ENCODE results near the gene FABP6. TPM values are rescaled to one million over a fixed set of nuclear protein-coding genes. Genes with fewer than 3 reads are reported as not detected.

The FABP6 gene
- total RNA-seq, 1 donor from 2014 or later: 7.7 TPM

DNA sequence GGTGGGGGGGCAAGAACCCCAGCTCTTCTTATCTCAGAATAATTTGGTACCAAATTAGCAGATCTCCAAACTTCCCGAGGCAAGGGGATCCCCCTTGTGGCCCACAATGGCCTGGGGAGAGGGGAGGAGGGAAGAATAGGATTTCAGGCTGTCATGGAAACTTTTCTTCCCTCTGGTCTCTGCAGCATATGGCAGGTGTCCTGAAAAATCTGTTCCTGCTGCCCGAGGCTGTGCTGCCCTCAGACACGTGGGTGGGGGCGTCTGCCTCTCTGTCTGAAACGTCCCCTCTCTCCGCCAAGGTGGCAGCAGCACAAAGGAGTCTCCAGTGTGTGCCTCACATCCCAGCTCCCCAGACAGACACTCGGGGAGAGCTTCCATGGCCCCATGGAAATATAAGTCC, 49.0 kb downstream of the FABP6 start:
- DNase-seq: peak; percentile 60
- Mint-ChIP-seq H3K36me3 (ENCODE audit: unreplicated experiment) (peaks cover 9% of the 10 kb centered on the region), H3K4me3 (ENCODE audit: unreplicated experiment) (peak overlapping the region; percentile 69), H3K9me3 (ENCODE audit: unreplicated experiment) (peaks cover 17% of the 10 kb centered on the region), H3K27me3 (ENCODE audit: unreplicated experiment) (peaks cover 7% of the 10 kb centered on the region), H3K4me1 (ENCODE audit: low read depth, unreplicated experiment) (peaks cover 55% of the 10 kb centered on the region), H3K27ac (ENCODE audit: unreplicated experiment) (peak overlapping the region; percentile 99)
- TF ChIP-seq CTCF (IDR thresholded peaks at IDR 0.05; ENCODE audit: partially characterized antibody, unreplicated experiment): no peak

DNA sequence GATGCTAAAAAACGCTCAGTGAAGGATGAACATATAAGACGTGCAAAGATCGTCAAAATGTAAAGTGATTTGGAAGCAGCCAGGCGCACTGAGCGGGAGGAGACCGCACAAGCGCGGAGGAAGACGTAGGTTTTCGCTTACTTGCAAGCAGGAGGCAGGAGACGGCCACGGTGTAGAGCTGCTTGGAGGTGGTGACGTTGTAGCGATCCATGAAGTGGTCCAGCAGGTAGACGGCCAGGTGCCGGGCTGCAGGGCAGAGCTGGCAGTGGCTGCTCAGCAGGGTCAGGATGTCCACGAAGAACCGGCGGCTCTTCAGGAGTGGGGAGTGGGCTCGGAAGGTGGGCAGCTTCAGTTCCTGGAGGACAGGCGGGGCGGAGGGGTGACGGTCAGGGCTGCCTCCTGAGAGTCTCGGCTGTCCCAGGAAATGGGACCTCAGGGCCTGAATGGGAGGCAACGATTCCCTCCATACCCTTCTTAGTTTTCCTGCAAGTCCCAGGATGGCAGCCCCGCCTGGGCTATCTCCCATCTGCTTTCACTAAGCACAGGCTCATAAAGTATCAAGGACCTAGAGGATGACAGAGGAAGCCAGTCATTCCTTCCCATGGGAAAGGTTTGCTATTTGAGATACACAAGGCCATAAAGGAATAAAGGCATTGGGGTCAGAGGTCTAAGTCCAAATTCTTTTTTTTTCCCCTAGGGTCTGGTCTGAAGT, 51.2 kb downstream of the FABP6 start:
- Mint-ChIP-seq H3K4me1 (ENCODE audit: low read depth, unreplicated experiment) (peaks cover 66% of the 10 kb centered on the region), H3K9me3 (ENCODE audit: unreplicated experiment) (peaks cover 23% of the 10 kb centered on the region), H3K36me3 (ENCODE audit: unreplicated experiment) (peaks cover 9% of the 10 kb centered on the region), H3K4me3 (ENCODE audit: unreplicated experiment) (peak overlapping the region; percentile 27), H3K27ac (ENCODE audit: unreplicated experiment) (peak overlapping the region; percentile 99), H3K27me3 (ENCODE audit: unreplicated experiment) (peaks cover 9% of the 10 kb centered on the region)
- no peak for DNase-seq
- TF ChIP-seq CTCF (IDR thresholded peaks at IDR 0.05; ENCODE audit: partially characterized antibody, unreplicated experiment): no peak

- no peak for DNase-seq
- Mint-ChIP-seq H3K36me3 (ENCODE audit: unreplicated experiment) (peaks cover 9% of the 10 kb centered on the region), H3K4me3 (ENCODE audit: unreplicated experiment) (no peak overlapping the region), H3K9me3 (ENCODE audit: unreplicated experiment) (peaks cover 23% of the 10 kb centered on the region), H3K27me3 (ENCODE audit: unreplicated experiment) (peaks cover 9% of the 10 kb centered on the region), H3K4me1 (ENCODE audit: low read depth, unreplicated experiment) (peaks cover 70% of the 10 kb centered on the region), H3K27ac (ENCODE audit: unreplicated experiment) (no peak overlapping the region)
- TF ChIP-seq CTCF (IDR thresholded peaks at IDR 0.05; ENCODE audit: partially characterized antibody, unreplicated experiment): no peak
These were observed 52.0 kb downstream of the FABP6 start for GRCh38 chr5:160281275-160281674.

- peak; percentile 49 for DNase-seq
- H3K4me3 Mint-ChIP-seq (ENCODE audit: unreplicated experiment): peak overlapping the region; percentile 73
- H3K36me3 Mint-ChIP-seq (ENCODE audit: unreplicated experiment): peaks cover 4% of the 10 kb centered on the region
- peak overlapping the region; percentile 92 for H3K27ac Mint-ChIP-seq (ENCODE audit: unreplicated experiment)
- H3K9me3 Mint-ChIP-seq (ENCODE audit: unreplicated experiment): peaks cover 23% of the 10 kb centered on the region
- H3K4me1 Mint-ChIP-seq (ENCODE audit: low read depth, unreplicated experiment): peaks cover 74% of the 10 kb centered on the region
- peaks cover 16% of the 10 kb centered on the region for H3K27me3 Mint-ChIP-seq (ENCODE audit: unreplicated experiment)
- no peak for TF ChIP-seq CTCF (IDR thresholded peaks at IDR 0.05; ENCODE audit: partially characterized antibody, unreplicated experiment)
These were observed 55.1 kb downstream of the FABP6 start for GRCh38 chr5:160284291-160284873.

DNA sequence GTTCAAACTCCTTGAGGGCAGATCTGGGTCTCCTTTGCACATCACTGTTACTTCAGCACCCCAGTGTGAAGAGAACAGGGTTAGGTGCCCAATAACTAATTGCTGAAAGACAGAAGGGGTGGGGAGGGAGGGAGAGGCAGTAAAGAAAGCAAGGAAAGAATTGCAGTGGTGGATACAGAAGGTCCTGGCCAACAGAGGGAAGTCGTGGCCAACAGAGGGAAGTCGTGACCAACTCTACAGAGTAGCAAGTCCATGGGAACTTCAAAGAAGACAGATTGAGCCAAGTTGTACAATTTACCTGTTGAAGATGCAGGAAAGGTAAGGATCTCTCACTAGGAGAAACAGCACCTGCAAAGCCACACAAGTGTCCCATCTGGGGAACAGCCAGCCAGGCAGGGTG, 56.0 kb downstream of the FABP6 start:
- peaks cover 1% of the 10 kb centered on the region for H3K36me3 Mint-ChIP-seq (ENCODE audit: unreplicated experiment)
- no peak for TF ChIP-seq CTCF (IDR thresholded peaks at IDR 0.05; ENCODE audit: partially characterized antibody, unreplicated experiment)
- DNase-seq: no peak
- peaks cover 69% of the 10 kb centered on the region for H3K4me1 Mint-ChIP-seq (ENCODE audit: low read depth, unreplicated experiment)
- H3K4me3 Mint-ChIP-seq (ENCODE audit: unreplicated experiment): peak overlapping the region; percentile 73
- H3K9me3 Mint-ChIP-seq (ENCODE audit: unreplicated experiment): peaks cover 21% of the 10 kb centered on the region
- H3K27me3 Mint-ChIP-seq (ENCODE audit: unreplicated experiment): peaks cover 16% of the 10 kb centered on the region
- H3K27ac Mint-ChIP-seq (ENCODE audit: unreplicated experiment): peak overlapping the region; percentile 87
